GM19455 (cell line): ENCODE data around the gene ECEL1.

Source experiments
- ATAC-seq: cut with Tn5 transposase; IDR thresholded peaks from one replicate; pipeline ENCODE4 v1.9.1; 2021; ENCODE audit not compliant: unreplicated experiment

Gene ECEL1

DNA sequence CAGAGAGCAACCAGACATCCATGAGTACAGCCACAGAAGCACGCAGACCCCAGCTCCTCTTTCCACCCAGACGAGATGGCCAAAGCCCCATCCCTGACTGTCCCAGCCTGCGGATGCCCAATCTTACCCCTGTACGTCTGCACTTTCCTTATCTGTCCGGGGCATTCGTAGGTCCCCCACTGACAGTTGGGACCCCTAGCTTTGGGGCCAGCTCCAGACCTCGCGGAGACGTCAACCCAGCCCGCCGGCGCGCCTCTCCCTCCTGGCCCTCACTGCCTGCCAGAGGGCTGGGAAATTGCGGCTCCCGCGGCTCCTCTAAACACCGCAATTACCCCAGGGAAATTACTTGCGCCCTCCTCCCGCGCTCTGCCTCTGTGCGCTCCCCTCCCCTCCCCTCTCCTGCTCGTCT, 2.3 kb downstream of the ECEL1 start:
- ATAC-seq = no peak

DNA sequence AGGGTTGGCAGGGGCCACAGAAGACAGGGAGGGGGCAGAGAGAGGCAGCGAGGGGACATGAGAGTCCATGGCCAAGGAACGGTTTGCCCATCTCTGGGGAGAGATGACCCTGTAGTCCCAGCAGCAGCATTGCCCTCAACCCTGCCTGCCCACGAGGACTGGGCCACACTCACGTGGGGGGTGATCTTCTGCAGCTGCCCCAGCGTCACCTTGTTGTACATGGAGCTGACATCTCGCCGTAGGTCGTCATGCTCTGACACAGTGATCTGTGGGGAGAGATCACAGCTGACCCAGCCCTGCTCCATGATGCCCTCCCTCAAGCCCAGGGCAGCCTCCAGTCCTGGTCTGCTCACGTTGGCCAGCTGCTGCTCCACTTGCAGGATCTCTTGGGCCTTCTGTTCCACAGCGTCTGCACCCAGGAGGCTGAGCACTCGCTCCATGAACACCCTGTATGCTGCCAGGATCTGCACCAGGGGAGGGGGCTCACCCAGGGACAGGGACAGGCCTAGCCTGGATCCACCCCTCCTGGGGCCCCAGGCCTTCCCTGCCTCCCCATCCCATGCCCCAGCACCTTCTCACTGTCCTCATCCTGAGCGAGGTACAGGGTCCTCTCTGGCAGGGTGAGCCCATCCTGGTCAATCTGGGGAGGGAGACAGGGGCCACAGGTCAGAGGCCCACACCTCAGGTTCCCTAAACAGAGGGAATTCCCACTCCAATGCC, 2.8 kb downstream of the ECEL1 start:
- no peak for ATAC-seq

DNA sequence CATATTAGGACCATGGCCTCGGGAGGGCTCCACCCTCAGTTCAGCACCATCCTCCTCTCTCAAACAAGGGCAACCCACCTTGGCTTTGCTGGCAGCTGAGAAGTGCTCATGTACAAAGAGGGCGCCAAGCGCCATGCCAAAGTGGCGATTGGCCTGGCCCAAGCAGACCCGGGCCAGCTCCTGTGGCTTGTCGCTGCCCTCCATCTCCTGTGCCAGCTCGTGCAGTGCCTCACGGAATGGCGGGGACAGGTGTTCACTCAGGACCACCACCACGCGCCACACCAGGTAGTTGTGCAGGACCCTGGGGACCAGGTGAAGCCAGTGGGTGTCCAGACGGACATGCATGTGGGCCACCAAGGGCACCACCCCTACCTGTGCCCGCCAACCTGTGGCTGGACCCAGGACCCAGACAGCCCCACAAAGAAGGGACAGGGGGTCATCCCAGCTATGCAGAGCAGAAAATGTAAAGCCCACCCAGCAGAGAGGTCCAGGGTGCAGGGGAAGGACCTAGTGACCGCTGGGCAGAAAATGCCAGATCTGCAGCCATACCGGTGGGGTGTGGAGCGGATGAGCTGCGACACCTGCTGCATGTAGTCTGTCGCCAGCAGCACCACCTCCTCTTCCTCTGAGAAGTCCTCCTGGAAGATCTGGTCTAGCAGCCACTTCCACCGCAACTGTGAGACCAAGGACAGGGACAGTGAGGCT, 3.6 kb downstream of the ECEL1 start:
- ATAC-seq = no peak

DNA sequence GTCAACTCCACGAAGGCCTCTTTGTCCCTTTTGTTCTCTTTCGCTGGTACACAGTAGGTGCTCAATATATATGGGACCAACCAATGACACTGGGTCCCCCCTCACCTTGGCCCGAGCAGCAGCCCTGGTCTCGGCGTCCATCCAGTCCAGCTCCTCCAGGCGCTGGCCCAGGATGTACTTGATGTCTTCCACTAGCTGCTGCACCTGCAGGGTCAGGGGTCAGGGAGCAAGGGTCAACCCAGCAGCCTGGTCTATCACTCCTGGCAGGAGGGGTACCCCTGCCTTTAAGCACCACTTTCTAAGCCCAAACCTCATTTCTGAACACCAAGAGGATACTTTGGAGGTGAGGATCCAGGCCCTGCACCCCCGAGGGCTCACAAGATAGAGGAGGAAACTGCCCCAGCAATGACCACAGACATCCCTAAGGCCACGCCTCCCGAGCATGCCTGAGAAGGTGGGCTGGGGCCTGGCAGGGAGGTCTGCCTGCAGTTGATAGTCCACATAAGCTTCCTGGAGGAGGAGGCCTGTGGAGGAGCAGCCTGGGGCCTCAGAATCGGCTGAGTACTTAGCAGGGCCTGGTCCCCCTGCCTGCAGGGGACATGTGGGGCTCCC, 4.2 kb downstream of the ECEL1 start:
- no peak for ATAC-seq

DNA sequence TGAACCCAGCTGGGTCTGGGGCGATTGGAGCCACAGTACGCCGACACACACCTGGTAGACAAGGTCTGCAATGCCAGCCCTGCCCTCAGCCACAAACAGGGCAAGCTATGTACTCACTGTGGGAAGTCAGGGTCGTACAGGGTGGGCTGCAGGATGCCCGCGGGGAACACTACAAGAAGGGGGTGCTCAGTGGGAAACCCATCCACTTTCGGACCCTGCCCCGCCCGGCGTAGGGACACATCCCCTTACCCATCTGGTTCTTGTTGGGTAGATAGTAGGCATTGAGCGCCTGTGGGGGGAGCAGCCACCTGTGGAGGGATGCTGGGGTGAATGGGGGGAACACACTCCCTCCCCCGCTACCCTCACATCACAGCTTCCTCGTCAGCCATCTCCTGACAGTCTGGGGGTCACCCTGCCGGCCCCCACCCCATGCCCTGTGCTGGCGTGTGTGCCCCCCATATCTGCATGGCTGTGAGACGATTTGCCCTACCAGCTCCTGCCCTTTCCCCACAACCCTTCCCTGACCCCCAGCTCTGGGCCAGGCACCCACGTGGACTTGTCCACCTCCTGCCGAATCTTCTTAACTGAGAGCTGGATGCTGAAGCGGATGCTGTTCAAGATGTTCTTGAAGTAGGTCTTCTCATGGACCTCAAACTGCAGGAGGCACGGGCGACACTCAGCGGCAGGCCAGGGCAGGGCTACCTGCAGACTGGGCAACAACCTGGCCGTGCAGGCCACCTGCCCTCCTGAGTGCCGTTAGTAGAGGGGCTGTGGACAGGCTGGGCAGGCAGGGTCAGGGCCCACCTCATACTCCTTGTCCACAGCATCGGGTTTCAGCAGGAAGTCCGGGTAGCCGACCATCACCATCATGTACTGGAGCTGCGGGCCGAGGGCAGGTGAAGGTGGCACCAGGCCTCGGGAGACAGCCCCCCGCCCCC, 5.1 kb downstream of the ECEL1 start:
- no peak for ATAC-seq

DNA sequence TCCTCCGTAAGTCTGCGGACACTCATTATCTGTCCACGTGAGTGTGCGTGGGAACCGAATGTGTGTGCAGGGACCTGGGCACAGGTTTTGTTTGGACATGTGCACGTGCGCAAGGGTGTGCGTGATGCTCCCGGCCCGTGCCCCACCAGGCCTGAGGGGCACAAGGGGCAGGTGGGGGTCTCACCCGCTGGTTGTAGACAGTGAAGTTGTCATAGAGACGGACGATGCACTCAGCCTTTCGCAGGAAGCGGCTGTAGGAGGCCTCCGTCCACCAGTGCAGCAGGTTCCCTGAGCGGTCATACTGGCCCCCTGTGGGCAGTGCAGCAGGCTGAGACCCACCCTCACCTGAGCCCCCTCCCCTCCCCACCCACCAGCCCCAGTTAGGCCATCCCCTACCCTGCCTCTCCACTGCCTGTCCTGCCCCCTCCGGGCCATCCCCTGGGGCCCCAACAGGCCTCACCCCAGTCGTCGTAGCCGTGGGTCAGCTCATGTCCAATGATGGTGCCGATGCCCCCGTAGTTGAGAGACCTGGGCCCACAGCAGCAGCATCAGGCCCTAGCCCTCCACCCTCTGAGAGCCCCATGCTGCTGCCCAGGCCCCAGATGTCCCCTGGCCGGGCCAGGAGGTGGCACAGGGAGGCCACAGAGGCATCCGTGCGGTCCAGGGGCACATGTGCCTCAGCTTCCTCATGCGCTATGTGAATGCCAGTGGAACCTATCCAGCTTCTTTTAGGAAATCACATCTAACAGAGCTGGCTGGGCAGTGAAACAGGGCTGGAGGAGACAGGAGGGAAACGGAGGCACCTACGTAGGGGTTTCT, 6.1 kb downstream of the ECEL1 start:
- ATAC-seq = no peak

DNA sequence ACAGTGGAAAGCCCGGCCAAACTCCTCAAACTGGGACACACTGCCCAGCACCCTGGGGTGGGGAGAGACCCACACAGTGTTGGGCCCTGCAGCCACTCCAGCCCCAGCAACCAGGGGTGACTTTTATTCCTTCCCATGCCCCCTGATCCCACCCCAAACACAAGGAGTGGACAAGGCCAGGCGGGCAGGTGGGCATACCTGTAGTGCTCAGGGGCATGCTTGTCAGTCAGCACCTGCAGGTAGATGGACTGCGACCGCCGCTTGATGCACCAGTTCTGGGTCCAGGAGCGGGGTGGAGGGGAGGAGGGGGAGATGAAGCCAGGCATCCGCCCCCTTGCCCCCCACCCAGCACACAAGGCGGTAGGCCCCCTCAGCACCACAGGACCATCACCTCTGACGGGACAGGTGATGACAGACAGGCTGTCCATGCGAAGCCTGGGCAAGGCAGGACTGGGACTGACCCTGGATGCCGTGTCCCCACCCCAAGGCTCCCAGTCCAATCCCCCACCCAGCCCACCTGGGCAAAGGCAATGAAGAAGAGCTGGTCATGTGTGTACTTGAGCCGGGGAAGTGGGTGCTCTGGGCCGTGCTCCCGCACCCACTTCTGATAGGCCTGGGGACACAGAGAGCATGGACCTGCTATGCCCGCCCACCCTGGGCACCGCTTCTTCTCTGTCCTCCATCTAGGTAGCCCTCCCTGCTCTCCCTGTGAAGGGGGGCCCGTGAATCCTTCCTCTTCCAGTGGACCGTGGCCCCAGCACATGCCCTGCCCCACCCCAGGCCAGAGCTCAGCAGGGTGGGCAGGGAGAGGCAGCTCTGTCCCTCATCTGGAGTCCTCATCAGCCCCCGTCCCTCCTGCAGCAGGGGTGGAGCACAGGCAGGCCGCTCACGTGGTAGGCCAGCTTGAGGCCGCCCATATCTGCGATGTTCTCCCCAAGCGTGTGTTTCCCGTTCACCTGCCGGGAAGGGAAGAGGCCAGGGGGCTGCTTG, 7.1 kb downstream of the ECEL1 start:
- ATAC-seq = no peak

DNA sequence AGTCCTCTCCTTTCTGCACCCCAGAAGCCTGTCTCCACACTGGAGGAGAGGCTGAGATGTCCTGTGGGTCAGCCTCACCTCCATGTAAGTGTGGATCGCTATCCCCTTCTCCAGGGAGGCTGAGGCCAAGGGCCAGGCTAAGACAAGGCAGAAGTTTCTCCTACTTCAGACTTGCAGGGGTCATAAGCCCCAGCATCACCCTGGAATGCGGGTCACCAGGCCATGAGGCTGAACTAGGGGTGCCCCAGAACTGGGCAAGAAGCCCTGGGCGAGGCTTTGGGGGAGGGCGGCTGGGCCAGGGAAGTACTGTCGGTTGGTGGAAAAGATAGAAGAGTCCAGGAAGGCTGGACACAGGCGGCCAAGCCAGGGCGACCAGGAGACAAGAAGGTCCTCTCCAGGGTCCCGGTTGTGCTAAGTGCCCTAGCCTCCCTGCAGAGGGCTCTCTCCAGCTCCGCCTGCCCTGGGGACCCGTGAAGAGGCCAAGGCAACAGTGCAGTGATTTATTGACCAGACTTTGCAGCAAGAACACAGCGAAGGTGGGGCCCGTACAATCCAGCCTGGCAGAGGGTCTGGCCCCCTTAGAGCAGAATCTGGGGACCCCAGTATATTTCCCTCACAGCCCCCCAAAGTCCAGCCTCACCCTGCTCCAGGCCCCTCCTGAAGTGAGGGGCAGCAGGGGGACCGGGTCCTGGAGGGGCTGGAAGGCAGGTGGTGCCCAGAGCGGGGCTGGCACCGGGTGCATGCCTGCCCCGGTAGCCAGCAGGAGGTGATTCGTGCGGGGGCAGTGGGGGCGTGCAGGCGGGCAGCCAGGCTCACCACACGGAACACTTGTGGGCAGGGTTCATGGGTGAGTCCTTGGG, 8.1 kb downstream of the ECEL1 start:
- ATAC-seq = no peak

DNA sequence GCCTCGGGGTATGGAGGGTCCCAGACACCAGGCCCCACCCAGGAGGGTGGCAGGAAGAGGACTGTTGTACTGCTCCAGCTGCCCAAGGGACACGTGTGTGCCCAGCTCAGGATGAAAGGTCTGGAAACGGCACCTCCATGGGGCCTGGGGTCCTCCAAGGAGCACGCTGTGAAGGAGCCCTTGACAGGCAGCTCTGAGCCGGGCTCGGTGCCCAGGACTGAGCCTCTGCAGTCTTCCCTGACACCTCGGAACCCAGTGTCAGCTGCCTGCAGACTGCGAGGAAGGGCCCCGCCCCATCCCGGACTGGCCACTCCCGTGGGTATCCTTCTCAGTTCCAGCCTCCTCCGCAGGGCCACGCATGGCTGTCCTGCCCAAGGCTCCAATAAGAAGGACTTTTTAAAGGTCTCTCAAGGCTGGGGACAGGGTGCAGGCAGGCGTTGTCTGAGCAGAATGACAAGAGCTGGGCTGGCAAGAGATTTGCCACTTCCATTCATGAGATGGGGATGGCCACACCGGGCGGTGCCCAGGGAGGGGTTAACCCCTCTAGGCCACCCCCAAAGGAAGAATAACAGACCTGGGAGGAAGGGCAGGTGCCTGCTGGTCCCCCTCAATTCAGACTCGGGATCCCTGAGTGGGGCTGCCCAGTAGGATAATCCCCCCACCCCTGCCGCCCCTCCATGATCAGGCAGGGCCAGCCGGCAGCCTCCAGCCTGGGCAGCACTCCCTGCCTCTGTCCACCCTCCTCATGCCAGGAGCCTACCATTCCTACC, 8.9 kb downstream of the ECEL1 start:
- no peak for ATAC-seq

DNA sequence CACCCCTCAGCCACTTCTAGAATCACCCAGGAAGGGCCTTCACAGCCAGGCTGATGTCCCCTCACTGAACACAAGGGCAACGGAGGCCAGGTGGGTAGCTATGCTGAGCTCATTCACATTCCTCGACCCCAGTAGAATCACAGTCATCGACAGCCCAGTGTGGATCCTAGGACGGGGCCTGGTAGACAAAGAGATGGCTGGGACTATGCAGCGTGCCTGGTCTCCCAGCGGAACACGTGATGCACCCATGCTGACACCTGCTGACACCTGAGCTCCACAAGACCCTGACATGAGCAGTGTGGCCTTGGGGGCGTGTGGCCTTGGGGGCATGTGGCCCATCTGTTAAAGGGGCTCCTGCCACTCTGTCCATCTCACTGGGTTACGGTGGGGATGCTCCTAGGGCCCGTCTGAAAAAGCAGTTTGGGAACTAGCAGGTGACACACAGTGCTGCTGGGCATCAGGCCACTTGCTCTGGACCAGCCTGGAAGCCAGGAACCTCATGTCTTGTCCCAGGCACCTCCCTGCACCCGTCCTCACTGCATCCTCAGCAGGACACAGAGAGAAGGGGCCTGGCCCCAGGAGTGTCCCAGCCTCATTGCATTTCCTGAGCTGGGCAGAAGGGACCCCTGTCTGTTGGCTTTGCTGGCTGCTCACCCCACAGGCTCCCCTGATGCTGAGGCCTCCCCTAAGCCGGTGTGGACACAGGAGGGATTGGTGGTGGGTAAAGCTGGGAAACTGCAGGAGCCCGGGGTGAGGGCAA, 9.7 kb downstream of the ECEL1 start:
- no peak for ATAC-seq

DNA sequence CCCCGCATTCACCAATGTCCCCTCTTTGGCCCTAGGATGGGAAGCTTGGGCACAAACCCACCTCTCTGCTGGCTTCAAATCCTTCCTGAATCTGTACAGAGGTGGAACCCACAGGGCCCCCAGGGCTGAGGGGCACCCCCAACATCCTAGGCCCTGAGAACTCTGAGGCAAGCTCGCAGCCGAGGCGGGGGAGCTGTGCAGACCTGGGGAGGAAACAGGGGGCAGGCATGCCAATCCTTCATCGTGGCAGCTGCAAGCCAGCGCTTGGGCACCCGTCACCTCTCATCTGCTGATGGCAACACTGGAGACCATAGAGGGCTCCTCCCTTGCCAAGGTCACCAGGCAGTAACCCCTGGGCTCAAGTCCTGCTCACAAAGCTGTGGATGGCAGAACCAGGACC, 10.8 kb downstream of the ECEL1 start:
- no peak for ATAC-seq

DNA sequence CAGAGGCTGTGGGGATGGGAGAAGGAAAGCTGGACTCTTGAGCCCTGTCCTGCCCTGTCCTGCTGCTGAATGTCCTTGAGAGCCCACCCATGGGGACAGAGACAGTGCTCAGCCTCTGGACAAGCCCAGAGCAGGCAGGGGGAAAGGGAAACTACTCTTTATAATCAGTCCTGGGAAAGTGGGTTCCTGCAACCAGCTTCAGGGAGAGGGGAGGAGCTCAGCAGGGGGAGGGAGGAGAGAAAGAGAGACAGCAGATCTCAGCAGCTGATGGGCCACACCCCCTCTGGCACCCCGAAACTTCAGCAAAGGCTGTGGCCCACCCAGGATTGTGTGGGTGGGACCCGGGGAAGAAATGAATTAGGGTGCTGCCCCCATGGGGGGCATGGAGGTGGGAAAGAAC, 11.6 kb downstream of the ECEL1 start:
- ATAC-seq = no peak

DNA sequence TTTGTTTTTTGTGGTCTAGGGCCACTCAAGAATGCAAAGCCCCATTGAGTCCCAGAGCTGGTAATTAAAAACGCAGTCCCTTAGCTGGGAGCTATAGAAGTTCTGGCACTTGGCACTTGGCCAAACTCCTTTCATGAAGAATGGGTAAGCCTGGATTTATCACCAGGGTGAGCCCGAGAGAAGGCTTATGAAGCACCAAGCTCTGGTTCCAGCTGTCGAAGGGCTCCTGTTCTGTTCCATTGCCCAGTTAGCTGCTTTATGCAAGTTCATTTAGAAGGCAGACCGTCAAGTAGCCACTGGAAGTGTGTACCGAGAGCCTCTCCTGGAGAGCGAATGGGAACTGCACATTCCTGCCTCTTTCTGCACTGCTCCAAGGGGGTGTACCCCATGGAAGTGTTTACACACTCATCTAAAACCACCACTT, 14.2 kb downstream of the ECEL1 start:
- no peak for ATAC-seq

DNA sequence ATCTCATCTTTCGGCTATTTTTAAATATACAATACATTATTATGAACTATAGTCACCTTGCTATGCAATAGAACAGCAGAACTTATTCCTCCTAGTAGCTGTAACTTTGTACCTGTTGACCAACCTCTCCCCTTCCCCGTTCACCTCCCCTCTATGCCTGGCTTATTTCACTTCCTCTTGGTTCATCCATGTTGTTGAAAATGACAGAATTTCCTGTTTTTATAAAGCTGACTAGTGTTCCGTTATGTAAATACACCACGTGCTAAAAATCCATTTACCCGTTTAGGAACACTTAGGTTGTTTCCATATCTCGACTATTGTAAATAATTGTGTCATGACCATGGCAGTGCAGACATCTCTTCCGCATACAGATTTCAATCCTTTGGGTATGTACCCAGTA, 21.4 kb downstream of the ECEL1 start:
- ATAC-seq = no peak

DNA sequence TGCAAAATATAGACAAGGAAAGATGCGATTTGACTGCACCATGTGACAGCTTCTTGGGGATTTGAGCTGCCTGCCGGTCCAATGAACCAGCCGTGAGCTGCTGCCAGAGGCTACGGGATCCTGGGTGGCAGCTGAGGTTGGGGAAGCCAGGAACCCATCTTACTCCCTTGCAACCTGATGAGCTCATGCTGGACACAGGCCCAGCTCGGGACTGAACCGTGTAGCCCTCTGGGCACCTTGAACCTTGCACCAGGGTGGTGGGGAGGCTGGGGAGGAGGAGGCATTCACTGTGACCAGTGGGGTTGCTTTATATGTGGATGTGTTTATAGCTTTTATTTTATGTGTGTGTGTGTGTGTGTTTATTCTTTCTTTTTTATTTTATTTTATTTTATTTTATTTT, 22.6 kb downstream of the ECEL1 start:
- no peak for ATAC-seq

DNA sequence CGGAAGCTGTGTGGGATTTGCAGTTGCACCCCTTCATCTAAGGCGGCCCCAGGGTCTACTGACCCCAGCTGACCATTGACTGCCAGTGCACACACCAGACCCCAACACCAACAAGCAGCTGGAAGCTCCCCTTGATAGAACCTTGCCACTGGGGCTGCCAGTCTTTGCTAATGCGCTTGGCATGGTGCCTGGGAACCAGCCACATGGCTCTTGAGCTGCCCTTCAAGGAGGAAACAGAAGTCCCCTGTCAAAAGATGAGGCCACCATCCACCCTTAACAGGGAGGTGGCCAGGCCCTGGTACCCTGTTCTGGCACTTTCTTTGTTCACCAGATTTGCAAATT, 23.1 kb downstream of the ECEL1 start:
- ATAC-seq = no peak
